22Rv1 (cell line): ENCODE data around the gene HOXA10.

Experiments
- ZFX ChIP-seq: fragments of 450-650 bp; IDR thresholded peaks from 2 replicates; pipeline ENCODE4 v1.6.1; 2017; ENCODE audit warnings: antibody characterized with exemption, borderline replicate concordance
- TF ChIP-seq, protein P1 (sequence below): fragments of 450-650 bp; IDR thresholded peaks from 2 replicates; pipeline ENCODE4 v1.5.1; 2017; ENCODE audit warnings: mild to moderate bottlenecking

DNA sequence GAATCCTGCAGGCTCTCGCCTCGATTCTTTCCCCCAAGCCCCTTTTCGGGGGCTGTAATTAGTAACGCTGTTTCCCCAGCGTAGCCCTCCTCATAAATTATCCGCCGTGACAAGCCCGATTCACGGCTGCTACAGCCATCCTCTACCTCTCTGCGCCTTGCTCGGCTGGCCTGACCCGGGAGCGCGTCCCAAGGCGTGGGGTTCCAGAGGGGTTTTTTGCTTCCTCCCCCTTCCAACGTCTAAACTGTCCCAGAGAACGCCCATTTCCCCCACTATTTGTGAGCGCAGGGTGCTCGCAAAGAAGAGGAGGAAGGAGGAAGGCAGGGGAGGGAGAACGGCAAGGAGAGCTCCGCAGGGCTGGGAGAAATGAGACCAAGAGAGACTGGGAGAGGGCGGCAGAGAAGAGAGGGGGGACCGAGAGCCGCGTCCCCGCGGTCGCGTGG, 31.5 kb downstream of the HOXA10 start:
- TF ChIP-seq, protein P1, sequence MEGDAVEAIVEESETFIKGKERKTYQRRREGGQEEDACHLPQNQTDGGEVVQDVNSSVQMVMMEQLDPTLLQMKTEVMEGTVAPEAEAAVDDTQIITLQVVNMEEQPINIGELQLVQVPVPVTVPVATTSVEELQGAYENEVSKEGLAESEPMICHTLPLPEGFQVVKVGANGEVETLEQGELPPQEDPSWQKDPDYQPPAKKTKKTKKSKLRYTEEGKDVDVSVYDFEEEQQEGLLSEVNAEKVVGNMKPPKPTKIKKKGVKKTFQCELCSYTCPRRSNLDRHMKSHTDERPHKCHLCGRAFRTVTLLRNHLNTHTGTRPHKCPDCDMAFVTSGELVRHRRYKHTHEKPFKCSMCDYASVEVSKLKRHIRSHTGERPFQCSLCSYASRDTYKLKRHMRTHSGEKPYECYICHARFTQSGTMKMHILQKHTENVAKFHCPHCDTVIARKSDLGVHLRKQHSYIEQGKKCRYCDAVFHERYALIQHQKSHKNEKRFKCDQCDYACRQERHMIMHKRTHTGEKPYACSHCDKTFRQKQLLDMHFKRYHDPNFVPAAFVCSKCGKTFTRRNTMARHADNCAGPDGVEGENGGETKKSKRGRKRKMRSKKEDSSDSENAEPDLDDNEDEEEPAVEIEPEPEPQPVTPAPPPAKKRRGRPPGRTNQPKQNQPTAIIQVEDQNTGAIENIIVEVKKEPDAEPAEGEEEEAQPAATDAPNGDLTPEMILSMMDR: no peak
- no peak for TF ChIP-seq ZFX
